Small intestine (tissue), 7 donors: ENCODE data around the gene AFP. TPM values are rescaled to one million over a fixed set of nuclear protein-coding genes. Genes with fewer than 3 reads are reported as not detected.

ENCODE experiments used
- DNase-seq, 2 donors: peaks; one replicate each; pipeline versions ENCODE4 v3.0.0 to v3.0.0-alpha.2; 2013
- FAIRE-seq: peaks from 2 replicates; lab custom pipeline; 2012; peaks lifted over from hg19 to GRCh38; lab: Jason Lieb, UNC
- H3K27ac ChIP-seq, 3 donors: one replicate each; pipeline ENCODE4 v1.5.1; 2013; ENCODE audit warnings: low read length in 2 of 3, mild to moderate bottlenecking in 2 of 3, control low read depth in 1 of 3, inconsistent platforms in 1 of 3, low read depth in 1 of 3, moderate library complexity in 1 of 3
- H3K27me3 ChIP-seq, 3 donors: one replicate each; pipeline ENCODE4 v1.6.1; 2013; ENCODE audit warnings: low read length in 3 of 3, inconsistent platforms in 1 of 3; ENCODE audit not compliant: control insufficient read depth in 3 of 3, insufficient read depth in 3 of 3
- H3K36me3 ChIP-seq, 3 donors: one replicate each; pipeline ENCODE4 v1.6.1; 2013; ENCODE audit warnings: low read length in 3 of 3, inconsistent platforms in 1 of 3, low read depth in 1 of 3, mild to moderate bottlenecking in 1 of 3, moderate library complexity in 1 of 3; ENCODE audit not compliant: control insufficient read depth in 3 of 3, insufficient read depth in 2 of 3
- H3K4me1 ChIP-seq, 3 donors: one replicate each; pipeline ENCODE4 v1.6.1; 2013; ENCODE audit warnings: low read length in 2 of 3, inconsistent platforms in 1 of 3, low read depth in 1 of 3, mild to moderate bottlenecking in 1 of 3, moderate library complexity in 1 of 3; ENCODE audit not compliant: control insufficient read depth in 3 of 3, insufficient read depth in 2 of 3
- H3K4me3 ChIP-seq, 3 donors: one replicate each; pipeline ENCODE4 v1.5.1; 2013; ENCODE audit warnings: low read length in 3 of 3, control low read depth in 1 of 3, inconsistent platforms in 1 of 3, low read depth in 1 of 3, mild to moderate bottlenecking in 1 of 3, moderate library complexity in 1 of 3
- H3K9me3 ChIP-seq, 2 donors: one replicate each; pipeline ENCODE4 v1.6.1; 2013; ENCODE audit warnings: low read depth in 1 of 2, low read length in 1 of 2; ENCODE audit not compliant: control insufficient read depth in 2 of 2, insufficient read depth in 1 of 2
- WGBS, 3 donors: extraction: QIAGEN DNeasy Blood & Tissue Kit; methylation state at CpG; one replicate each; pipeline ENCODE4 v1.1.7; 2013; 5-methylcytosine and 5-hydroxymethylcytosine counted together
- polyA plus RNA-seq, 4 donors: library from polyadenylated mRNA; stranded (reverse) in 3 of 4; unstranded in 1 of 4; fragments of 200-250 nt in 3 of 4; fragments of 120-200 nt in 1 of 4; gene quantifications; one replicate each; pipeline versions ENCODE4 v1.2.1 to v1.2.3, GENCODE V29; 2013
- donor health status: healthy with polysubstance abuse.
- donor health status: control.
- donor health status: control.
- donor health status: Bipolar disorder and iron deficiency.
- donor health status: healthy.

Gene AFP
- polyA plus RNA-seq, 4 donors: 0.16 to 446 TPM; not detected in 2

GRCh38 chr4:73487233-73487632, 51.2 kb downstream of the AFP start:
- Histone ChIP-seq H3K9me3 (no peaks in the 10 kb centered on the region), H3K36me3 (no peaks in the 10 kb centered on the region), H3K27me3 (no peaks in the 10 kb centered on the region), H3K4me1 (peaks cover 0 to 4% (median 0%) of the 10 kb centered on the region in 3 donors), H3K27ac (no peak overlapping the region), H3K4me3 (no peak overlapping the region)
- no peak for FAIRE-seq
- 95 to 97% (median 97%) methylated on average over 1 of the region's 1 CpG for WGBS, 3 donors
- no peak for DNase-seq

GRCh38 chr4:73499996-73500765, 64.2 kb downstream of the AFP start:
- 22 to 54% (median 32%) methylated on average over 4 of the region's 4 CpGs for WGBS, 3 donors
- peak overlapping the region in 2 of 3 donors; percentile 20 to 21 for H3K27ac ChIP-seq

GRCh38 chr4:73501664-73502265, 65.7 kb downstream of the AFP start:
- H3K36me3 ChIP-seq: peaks cover 0 to 3% (median 0%) of the 10 kb centered on the region in 3 donors
- no peak overlapping the region for H3K4me3 ChIP-seq
- no peaks in the 10 kb centered on the region for H3K9me3 ChIP-seq
- FAIRE-seq (no peak), DNase-seq (no peak)
- 71 to 89% (median 81%) methylated on average over 5 of the region's 5 CpGs for WGBS, 3 donors
- H3K27me3 ChIP-seq: no peaks in the 10 kb centered on the region
- H3K27ac ChIP-seq: no peak overlapping the region
- H3K4me1 ChIP-seq: peaks cover 0 to 12% (median 2%) of the 10 kb centered on the region in 3 donors

More at GRCh38 chr4:73499996-73500765, 64.2 kb downstream of the AFP start:
- Histone ChIP-seq H3K9me3 (no peaks in the 10 kb centered on the region), H3K27me3 (no peaks in the 10 kb centered on the region), H3K36me3 (peaks cover 0 to 3% (median 0%) of the 10 kb centered on the region in 3 donors), H3K4me1 (peaks cover 0 to 12% (median 2%) of the 10 kb centered on the region in 3 donors), H3K4me3 (no peak overlapping the region)
- DNase-seq (peak; percentile 57 to 61), FAIRE-seq (peak; percentile 19)

GRCh38 chr4:73505567-73505966, 69.5 kb downstream of the AFP start:
- DNase-seq (peak in 1 of 2 donors; percentile 5), FAIRE-seq (no peak)
- Histone ChIP-seq H3K27ac (no peak overlapping the region), H3K36me3 (no peaks in the 10 kb centered on the region), H3K4me1 (peaks cover 0 to 7% (median 0%) of the 10 kb centered on the region in 3 donors), H3K9me3 (no peaks in the 10 kb centered on the region), H3K4me3 (no peak overlapping the region), H3K27me3 (no peaks in the 10 kb centered on the region)
- WGBS, 3 donors: 56 to 76% (median 58%) methylated on average over 2 of the region's 2 CpGs

Other genes with a start within 250 kb of the AFP start
- 10 to 100 TPM; 12.2 to 52.3 (median 12.9) TPM for gene ANKRD17, start 177.4 kb upstream of the AFP start, polyA plus RNA-seq
- 1 to 10 TPM in 1 of 4 donors, under 1 TPM in 1, not detected in 2; 0.84 to 2.7 TPM for gene ALB, start 31.9 kb upstream of the AFP start, polyA plus RNA-seq
- 1 to 10 TPM in 1 of 4 donors, under 1 TPM in 1, not detected in 2; 0.01 to 4.3 TPM for gene AFM, start 45.5 kb downstream of the AFP start, polyA plus RNA-seq
- 10 to 100 TPM in 3 of 4 donors, 1 to 10 TPM in 1; 4.1 to 18.2 (median 15.5) TPM for gene RASSF6, start 184.2 kb downstream of the AFP start, polyA plus RNA-seq